Measurements from ENCODE around the gene DDX39A.
"Not testable (repeated sequence)": the region's sequence is repeated elsewhere in the genome, so short reads cannot be mapped to it uniquely, and the experiment has no call there.

DDX39A gene

DNA sequence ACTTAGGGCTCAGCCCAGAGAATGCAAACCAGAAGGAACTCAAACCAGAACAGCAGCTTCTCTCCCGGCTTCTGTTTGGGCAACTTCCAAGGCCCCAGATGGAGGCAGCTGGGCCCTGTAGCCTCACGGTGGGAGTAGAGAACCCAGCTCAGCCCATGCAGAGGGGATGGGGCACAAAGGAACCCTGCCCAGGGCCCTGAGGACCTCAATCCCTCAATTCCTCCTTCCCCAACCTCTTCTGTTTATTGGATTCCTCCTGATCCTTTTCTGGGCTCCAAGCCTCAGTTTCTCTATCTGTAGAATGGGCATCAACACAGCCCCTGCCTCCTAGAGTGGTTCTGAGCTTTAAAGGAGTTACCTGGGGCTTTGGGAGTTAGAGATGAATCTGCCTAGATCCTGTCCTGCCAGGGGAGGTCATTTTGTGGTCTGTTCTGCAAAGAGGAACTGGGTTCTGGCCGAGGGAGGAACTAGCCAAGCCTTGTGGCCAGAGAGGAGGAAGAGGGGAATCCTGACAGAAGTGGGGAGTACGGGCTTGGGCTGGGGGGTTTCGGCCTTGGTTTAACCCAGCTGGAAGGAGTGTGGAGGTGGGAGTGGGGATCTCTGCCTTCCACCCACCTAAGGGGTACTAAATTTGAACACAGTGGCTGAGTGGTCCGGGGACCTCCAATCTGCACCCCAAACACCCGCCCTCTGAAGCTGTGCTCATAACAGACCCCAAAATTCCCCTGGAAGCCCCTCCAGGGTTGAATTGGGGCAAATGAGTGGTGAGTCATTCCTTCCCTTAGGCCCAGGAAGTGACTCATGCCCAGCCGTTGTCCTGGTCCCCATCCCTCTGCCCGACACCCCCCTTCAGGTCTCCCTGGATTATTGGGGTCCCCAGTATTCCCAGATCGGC, 35.2 kb downstream of the DDX39A start:
- DNase-seq, result peak in 1 of 2 experiments; percentile 70

DNA sequence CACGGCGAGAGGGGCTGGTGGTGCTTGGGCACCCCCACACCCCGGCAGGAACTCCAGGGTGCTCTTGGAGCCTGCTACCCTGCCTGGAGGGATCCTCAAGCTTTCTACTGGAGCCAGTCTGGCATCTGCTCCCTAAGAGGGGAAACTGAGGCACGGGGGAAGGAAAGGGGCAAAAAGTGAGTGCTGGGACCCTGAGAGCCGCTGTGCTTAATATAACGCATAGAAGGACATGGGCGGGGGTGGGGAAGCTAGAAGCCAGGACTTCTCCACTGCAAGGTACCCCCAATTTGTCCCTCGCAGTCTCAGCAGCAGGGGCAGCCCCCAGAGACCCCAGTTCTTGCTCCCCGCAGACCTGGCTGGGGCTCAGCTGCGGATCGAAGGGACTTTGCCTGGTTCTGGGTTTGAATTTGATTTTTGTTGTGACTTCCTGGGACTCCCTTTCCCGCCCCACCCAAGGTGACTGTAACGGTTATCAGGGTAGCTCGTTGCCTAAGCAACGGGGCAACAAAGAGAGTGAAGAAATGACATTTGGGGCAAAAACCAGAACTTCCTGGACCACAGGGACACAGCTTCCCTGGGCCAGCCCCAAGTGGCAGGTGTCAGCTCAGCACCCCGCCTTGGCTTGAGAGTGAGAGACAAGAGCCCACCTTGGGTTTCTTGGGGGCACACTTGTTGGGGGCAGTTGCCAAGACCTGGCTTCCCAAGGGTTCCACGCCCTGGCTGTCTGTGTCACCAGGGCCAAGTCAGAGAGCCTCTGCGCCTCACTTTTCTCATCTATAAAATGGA, 37.3 kb downstream of the DDX39A start:
- peak in 1 of 2 experiments; percentile 67 for DNase-seq

DNA sequence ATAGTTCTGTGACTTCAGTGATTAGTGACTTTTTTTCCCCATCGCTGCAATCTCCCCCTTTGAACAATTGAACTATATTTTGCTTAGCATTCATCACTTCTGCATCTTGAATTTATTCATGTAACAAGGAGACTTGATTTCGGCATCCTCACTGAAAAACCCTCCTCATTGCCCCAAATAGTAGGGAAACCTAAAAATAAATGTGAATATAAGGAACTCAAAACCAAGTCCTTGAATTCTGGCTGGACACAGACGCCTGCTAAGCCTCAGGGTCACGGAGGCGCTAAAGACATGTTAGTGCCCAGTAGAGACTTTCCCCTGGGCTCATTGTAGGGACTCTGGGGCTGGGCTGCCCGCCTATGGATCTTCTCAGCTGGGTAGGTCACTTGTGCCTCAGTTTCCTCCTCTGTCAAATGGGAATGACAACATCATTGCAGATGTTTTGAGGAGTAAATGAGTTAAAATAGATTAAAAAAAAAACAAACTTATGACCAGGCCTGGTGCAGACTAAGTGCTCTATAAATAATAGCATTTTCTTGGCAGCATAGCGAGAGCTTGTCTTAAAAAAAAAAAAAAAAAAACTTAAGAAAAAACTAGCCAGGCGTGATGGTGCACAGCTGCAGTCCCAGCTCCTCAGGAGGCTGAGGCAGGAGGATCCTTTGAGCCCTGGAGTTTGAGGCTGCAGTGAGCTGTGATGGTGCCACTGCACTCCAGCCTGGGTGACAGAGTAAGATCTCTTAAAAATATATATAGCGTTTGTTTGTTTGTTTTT, 39.7 kb downstream of the DDX39A start:
- DNase-seq, result no peak

GRCh38 chr19:14378890-14379289, 40.3 kb downstream of the DDX39A start:
- no peak for DNase-seq

DNA sequence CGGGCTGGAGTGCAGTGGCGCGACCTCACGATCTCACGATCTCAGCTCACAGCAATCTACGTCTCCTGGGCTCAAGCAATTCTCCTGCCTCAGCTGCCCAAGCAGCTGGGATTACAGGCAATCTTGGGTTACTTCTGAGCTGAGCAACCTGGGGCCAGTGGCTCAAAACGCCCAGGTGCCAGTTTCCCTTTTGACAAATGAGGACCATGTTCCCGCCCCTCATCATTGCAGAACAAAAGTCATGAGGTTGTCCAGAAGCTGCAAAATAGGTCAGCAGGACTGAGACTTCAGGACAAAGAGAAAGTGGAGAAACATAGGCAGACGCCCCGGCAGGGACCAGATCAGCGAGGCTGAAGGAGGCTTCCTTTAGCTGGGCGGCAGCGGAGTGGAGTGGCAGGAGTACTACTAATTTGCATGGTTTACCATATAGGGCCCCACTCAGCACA, 41.2 kb downstream of the DDX39A start:
- no peak for DNase-seq

DNA sequence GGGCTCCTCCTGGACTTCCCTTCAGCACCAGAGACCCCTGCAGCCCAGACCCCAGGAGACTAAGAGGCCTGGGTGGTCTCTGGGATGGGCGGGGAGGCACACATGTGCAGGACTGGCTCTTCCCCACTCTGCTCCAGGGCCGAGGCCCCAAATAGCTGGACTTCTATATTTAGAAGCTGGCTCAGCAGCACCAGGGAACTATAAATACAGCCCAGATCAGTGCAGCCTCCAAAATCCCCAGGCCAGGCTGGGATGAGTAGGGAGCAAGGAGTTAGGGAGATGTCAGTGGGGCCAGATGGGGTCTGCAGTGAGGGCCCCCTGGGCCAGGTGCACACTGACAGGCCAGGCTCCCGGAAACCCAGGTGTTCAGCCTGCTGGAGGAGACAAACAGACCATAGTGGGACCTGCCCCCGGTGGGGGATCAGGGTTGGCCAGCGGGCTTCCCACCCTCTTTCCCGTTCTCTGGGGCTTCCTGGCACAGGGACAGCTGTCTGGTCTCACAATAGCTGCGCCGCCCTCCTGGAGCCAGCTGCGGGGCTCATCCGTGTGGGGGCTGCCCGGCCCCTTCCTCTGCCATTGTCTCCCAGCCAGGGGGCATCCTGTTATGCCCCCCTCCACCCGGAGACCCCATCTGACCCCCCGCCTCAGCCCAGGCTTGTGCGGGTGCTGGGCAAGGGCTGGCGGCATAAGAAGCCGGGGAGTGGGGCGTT, 43.4 kb downstream of the DDX39A start:
- no peak for DNase-seq

- DNase-seq, result peak in 1 of 2 experiments; percentile 63
Measured at GRCh38 chr19:14375055-14375581, 44.0 kb downstream of the DDX39A start.

DNA sequence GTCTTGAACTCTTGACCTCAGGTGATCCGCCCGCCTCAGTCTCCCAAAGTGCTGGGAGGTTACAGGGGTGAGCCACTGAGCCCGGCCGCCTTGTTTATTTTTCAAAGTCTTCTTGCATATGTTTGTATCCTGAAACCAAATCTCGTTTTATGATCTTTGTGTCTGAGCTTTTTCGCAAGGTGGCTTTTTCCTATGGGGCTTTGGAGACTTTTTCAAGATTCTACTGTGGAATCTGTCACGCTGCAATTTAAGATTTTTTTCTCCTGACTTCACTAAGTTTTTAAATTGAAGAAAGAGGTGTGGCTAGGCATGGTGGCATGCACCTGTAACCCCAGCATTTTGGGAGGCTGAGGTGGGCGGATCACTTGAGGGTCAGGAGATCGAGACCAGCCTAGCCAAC, 44.8 kb downstream of the DDX39A start:
- DNase-seq, result not testable (repeated sequence)

DNA sequence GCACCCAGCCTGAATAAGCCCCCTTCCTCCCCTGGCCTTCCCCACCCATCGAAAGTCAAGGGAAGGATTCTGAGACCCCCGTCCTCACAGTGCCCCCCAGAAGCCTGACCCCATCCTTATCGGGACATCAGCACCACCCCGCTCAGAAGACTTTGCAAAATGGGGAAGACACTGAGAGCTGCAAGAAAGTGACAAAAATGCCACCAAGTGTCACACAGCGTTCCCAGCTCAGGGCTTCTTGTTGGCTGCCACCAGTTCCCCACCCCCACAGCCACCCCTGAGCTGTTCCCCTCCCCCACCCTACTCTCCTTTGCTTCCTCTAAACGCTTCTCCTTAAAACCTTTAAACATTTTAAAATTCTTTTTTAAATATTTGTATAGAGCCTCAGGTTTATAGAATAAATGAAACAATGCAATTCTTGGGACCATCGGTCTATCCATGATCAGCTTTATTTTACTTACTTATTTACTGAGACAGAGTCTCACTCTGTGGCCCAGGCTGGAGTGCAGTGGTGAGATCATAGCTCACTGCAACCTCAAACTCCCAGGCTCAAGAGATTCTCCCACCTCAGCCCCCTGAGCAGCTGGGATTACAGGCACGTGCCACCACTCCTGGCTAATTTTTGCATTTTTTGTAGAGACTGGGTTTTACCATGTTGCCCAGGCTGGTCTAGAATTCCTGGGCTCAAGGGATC, 46.6 kb downstream of the DDX39A start:
- not testable (repeated sequence) for DNase-seq

GRCh38 chr19:14371301-14371821, 47.8 kb downstream of the DDX39A start:
- DNase-seq, result no peak

DNA sequence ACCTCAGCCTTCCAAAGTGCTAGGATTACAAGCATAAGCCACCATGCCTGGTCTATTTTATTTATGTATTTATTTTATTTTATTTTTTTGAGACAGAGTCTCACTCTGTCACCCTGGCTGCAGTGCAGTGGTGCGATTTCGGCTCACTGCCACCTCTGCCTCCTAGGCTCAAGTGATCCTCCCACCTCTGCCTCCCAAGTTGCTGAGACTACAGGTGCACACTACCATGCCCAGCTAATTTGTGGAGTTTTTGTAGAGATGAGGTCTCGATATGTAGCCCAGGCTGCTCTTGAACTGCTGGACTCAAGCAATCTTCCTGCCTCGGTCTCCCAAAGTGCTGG, 48.2 kb downstream of the DDX39A start:
- DNase-seq, result no peak

- DNase-seq, result peak in 1 of 2 experiments; percentile 59
Measured at GRCh38 chr19:14370169-14370939, 48.8 kb downstream of the DDX39A start.

GRCh38 chr19:14369399-14370168, 49.6 kb downstream of the DDX39A start:
- DNase-seq, result peak; percentile 76 to 94

- DNase-seq, result no peak
Measured at GRCh38 chr19:14368011-14368513, 51.1 kb downstream of the DDX39A start.

- no peak for DNase-seq
Measured at GRCh38 chr19:14367016-14367415, 52.1 kb downstream of the DDX39A start.

GRCh38 chr19:14366529-14366928, 52.6 kb downstream of the DDX39A start:
- peak; percentile 75 to 89 for DNase-seq

DNA sequence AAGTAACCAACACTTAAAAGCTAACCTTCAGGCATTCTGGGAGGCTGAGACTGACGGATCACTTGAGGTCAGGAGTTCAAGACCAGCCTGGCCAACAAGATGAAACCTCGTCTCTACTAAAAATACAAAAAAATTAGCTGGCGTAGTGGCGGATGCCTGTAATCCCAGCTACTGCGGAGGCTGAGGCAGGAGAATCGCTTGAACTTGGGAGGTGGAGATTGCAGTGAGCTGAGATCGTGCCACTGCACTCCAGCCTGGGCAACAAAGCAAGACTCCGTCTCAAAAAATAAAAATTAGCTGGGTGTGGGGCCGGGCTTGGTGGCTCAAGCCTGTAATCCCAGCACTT, 55.1 kb downstream of the DDX39A start:
- not testable (repeated sequence) for DNase-seq

DNA sequence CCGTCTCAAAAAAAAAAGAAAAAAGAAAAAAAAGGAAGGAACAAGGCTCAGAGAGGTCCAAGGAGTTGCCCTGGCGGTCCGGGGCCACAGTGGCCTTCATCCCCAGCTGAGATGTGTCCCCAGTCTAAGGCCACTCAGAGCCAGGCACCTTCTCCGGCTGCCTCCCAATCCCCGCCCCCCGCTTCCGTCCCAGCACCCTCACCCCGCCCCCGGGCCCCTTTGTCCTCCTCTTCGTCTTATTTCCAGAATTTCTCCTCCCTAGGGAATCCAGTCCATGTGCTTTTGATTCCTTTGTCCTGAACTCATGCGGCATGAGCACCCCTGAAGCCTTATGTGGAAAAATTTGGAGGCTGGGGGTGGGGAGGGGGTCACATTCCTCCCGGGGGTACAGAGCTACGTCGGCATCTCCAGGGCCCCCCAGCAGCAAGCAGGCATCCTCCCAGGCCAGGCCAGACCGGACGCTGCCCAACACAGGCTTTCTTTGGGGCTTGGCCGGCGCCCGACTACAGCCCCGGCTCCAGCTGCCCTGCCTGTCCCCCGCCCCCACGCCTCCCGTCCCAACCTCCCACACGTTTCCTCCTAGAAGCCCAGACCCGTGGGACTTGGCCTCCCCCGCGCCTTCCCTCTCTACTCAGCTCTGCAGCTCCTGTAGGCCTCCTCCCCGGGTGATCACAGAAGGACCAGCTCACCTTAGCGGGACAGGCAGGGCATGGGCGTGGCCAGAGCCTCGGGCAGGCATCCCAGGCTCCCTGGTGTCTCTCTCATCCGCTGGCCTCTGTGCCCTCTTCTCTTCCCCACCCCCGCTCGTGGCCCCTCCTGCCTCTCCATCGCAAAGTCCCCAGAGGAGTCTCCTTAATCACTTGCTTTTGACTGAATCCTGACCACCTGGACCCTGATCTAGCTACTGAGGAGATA, 55.7 kb downstream of the DDX39A start:
- DNase-seq, result peak; percentile 54 to 62

Measured in stimulated activated CD4-positive, alpha-beta T cell treated with anti-CD3 and anti-CD28 coated beads, Interleukin-4, amount 100 ng/mL, for 4 hours (primary cell).